ENCODE results near the gene SMIM36.

DNA sequence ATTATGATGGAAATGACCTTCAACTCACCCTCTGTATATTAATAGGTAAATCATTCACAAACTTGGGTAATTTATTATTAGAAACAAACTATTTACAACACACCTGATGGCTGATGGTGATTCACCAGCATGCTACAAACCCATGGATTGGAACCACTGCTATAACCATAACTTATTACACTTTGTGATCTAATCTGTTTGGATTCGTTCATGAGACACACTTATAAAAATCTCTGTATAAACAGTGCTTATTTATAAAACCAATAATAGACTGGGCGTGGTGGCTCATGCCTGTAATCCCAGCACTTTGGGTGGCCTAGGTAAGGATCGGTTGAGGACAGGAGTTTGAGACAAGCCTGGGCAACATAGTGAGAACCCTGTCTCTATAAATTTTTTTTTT, 16.0 kb downstream of the SMIM36 start:
- TF ChIP-seq, protein P1, sequence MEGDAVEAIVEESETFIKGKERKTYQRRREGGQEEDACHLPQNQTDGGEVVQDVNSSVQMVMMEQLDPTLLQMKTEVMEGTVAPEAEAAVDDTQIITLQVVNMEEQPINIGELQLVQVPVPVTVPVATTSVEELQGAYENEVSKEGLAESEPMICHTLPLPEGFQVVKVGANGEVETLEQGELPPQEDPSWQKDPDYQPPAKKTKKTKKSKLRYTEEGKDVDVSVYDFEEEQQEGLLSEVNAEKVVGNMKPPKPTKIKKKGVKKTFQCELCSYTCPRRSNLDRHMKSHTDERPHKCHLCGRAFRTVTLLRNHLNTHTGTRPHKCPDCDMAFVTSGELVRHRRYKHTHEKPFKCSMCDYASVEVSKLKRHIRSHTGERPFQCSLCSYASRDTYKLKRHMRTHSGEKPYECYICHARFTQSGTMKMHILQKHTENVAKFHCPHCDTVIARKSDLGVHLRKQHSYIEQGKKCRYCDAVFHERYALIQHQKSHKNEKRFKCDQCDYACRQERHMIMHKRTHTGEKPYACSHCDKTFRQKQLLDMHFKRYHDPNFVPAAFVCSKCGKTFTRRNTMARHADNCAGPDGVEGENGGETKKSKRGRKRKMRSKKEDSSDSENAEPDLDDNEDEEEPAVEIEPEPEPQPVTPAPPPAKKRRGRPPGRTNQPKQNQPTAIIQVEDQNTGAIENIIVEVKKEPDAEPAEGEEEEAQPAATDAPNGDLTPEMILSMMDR (IDR thresholded peaks at IDR 0.05): no peak
- no peak for TF ChIP-seq ZFX (IDR thresholded peaks at IDR 0.05; ENCODE audit: borderline replicate concordance)

All from 22Rv1 (cell line).